Stimulated activated CD4-positive, alpha-beta T cell treated with anti-CD3 and anti-CD28 coated beads, Interleukin-1b, Interleukin-23, amount 100 ng/mL, for 4 hours (primary cell): Measurements from ENCODE around the gene KIAA0040.
"Not testable (repeated sequence)": the region's sequence is repeated elsewhere in the genome, so short reads cannot be mapped to it uniquely, and the experiment has no call there.

Source experiments
- DNase-seq, 2 donors: peaks; one replicate each; pipeline ENCODE4 v3.0.0-alpha.2; 2020; ENCODE audit warnings: low read depth in 2 of 2

Gene KIAA0040

GRCh38 chr1:175137369-175137768 lies 55.2 kb downstream of the KIAA0040 start:
- no peak for DNase-seq

GRCh38 chr1:175136246-175136645 lies 56.3 kb downstream of the KIAA0040 start:
- DNase-seq = no peak

GRCh38 chr1:175134500-175134899 lies 58.1 kb downstream of the KIAA0040 start:
- no peak for DNase-seq

GRCh38 chr1:175133673-175134435 lies 58.7 kb downstream of the KIAA0040 start:
- DNase-seq = no peak

- no peak for DNase-seq
Observed at GRCh38 chr1:175132436-175132835, 60.1 kb downstream of the KIAA0040 start.

GRCh38 chr1:175131095-175131494 lies 61.5 kb downstream of the KIAA0040 start:
- DNase-seq = no peak

GRCh38 chr1:175130649-175131045 lies 61.9 kb downstream of the KIAA0040 start:
- DNase-seq = no peak

GRCh38 chr1:175129997-175130648 lies 62.5 kb downstream of the KIAA0040 start:
- DNase-seq = no peak

- DNase-seq = no peak
Observed at GRCh38 chr1:175129644-175129996, 63.0 kb downstream of the KIAA0040 start.

- no peak for DNase-seq
Observed at GRCh38 chr1:175129182-175129581, 63.4 kb downstream of the KIAA0040 start.

- DNase-seq = no peak
Observed at GRCh38 chr1:175128523-175128922, 64.1 kb downstream of the KIAA0040 start.

GRCh38 chr1:175127565-175127964 lies 65.0 kb downstream of the KIAA0040 start:
- no peak for DNase-seq

GRCh38 chr1:175126347-175126746 lies 66.2 kb downstream of the KIAA0040 start:
- no peak for DNase-seq

- no peak for DNase-seq
Observed at GRCh38 chr1:175124861-175125260, 67.7 kb downstream of the KIAA0040 start.

GRCh38 chr1:175120511-175120910 lies 72.1 kb downstream of the KIAA0040 start:
- DNase-seq = no peak

GRCh38 chr1:175118375-175119367 lies 73.9 kb downstream of the KIAA0040 start:
- DNase-seq = no peak

- no peak for DNase-seq
Observed at GRCh38 chr1:175116903-175117302, 75.7 kb downstream of the KIAA0040 start.

- no peak for DNase-seq
Observed at GRCh38 chr1:175116210-175116798, 76.3 kb downstream of the KIAA0040 start.

- DNase-seq = no peak
Observed at GRCh38 chr1:175114996-175115395, 77.6 kb downstream of the KIAA0040 start.

GRCh38 chr1:175108331-175108820 lies 84.2 kb downstream of the KIAA0040 start:
- DNase-seq = not testable (repeated sequence)
